Stimulated activated CD8-positive, alpha-beta memory T cell treated with anti-CD3 and anti-CD28 coated beads, Interleukin-12 subunit alpha, Interleukin-12 subunit beta, amount 100 ng/mL, for 1 hour (primary cell): ENCODE data around the gene EAPP.
"Not testable (repeated sequence)": the region's sequence is repeated elsewhere in the genome, so short reads cannot be mapped to it uniquely, and the experiment has no call there.

Experiments
- DNase-seq: peaks from one replicate; pipeline ENCODE4 v3.0.0-alpha.2; 2020; ENCODE audit warnings: low read depth

Gene EAPP

DNA sequence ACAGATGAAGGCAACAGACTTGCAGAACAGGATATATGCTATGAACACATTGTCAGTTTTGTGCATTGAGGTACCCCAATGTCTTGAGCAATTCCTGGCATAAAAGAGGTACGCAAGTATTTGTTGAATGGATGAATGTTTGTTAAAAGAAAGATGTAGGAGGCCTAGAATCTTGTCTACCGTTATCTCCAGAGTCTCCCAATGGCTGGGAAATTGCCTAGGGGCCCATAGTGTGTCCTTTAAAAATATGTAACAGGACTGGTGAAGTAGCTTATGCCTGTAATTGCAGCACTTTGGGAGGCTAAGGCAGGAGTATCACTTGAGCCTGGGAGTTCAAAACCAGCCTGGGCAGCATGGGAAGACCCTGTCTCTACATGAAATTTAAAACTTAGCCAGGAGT is 57.0 kb downstream of the EAPP start:
- no peak for DNase-seq

DNA sequence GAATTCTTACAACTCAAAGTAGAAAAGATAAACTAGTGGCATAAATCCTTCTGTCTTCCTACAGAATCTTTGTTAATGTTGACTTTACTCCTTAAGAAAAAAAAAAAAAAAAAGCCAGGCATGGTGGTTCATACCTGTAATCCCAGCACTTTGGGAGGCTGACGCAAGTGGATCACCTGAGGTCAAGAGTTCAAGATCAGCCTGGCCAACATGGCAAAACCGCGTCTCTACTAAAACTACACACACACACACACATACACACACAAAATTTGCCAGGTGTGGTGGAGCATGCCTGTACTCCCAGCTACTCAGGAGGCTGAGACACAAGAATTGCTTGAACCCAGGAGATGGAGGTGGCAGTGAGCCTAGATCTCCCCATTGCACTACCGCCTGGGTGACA is 59.8 kb downstream of the EAPP start:
- DNase-seq, result no peak

DNA sequence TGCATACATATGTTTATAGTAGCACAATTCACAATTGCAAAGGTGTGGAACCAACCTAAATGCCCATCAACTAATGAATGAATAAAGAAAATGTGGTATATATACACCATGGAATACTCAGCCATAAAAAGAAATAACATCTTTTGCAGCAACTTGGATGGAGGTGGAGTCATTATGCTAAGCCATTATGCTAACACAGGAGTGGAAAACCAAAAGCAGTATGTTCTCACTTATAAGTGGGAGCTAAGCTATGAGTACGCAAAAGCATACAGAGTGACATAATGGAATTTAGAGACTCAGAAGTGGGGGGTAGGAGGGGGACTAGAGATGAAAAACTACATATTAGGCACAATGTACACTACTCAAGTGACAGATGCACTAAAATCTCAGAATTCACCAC is 61.2 kb downstream of the EAPP start:
- no peak for DNase-seq

DNA sequence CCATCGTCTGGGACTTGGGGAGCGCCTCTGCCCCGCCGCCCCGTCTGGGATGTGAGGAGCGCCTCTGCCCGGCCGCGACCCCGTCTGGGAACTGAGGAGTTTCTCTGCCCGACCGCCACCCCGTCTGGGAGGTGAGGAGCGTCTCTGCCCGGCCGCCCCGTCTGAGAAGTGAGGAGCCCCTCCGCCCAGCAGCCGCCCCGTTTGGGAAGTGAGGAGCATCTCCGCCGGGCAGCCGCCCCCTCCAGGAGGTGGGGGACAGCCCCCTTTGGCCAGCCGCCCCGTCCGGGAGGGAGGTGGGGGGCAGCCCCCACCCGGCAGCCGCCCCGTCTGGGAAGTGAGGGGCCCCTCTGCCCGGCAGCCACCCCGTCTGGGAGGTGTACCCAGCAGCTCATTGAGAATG is 63.5 kb downstream of the EAPP start:
- DNase-seq, result not testable (repeated sequence)

DNA sequence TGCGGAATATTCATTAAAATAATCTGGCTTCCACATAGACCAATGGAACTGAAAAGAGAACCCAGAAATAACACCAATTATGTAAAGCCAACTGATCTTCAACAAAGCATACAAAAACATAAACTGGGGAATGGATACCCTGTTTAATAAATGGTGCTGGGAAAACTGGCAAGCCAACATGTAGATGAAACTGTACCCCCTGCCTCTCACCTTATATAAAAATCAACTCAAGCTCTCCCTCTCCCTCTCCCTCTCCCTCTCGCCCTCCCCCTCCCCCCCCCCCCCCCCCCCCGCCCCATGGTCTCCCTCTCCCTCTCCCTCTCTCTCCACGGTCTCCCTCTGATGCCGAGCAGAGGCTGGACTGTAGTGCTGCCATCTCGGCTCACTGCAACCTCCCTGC is 64.3 kb downstream of the EAPP start:
- DNase-seq, result no peak

DNA sequence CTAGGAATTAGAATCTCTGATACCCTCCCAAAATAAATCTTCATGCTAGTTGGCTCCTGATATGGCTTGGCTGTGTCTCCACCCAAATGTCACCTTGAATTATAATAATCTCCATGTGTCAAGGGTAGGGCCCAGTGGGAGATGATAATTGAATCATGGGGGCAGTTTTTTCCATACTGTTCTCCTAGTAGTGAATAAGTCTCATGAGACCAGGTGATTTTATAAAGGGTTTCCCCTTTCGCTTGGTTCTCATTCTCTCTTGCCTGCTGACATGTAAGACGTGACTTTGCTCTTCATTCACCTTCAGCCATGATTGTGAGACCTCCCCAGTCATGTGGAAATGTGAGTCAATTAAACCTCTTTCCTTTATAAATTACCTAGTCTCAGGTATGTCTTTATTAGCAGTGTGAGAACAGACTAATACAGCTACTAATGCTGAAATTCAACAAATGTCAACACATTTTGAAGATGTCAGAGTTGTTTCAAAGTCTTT is 65.3 kb downstream of the EAPP start:
- DNase-seq, result no peak

DNA sequence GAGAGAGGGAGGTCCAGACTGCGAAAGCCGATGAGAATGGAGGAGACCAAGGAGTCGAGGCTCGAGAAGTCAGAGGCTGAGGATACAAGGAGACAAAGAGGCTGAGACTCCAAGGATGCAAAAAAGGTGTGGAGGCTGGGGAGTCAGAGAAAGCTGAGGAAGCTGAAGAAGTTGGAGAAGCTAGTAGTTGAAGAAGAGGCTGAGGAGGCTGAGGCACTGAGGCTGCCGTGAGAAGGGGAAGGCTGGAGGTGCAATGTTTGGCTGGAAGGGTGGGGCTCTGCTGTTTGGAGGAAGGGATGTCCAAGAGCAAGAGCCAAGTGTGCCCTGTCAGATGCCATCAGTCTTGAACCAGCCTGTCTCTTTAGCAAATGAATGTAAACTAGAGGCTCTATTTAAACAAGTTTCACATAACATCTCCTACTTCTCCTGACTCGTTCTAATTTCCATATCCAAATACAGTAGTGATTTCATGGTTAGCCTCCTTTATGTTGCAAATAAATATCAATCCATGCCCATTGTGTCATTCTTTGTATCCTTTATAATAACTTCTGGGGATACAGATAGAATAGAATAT is 66.7 kb downstream of the EAPP start:
- no peak for DNase-seq

- DNase-seq, result no peak
Measured at GRCh38 chr14:34470319-34470718, 69.2 kb downstream of the EAPP start.

DNA sequence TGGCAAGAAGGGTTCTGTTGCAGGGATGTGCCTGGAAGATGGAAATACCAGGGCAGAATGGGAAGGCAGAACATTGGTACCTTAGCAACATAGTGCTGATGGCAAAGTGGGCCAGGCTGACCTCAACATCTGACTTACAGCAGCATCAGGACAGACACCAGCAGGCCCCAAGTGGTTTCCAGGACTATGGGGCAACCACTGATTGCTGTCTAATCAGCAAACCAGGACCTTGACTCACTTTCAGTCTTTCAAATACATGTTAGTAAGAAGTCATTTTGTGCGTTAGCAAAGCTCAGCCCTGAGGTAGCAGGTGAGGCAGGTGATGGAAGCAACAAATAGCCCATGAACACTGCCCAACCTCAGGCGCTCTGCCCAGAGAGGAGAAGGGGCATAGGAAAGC is 72.8 kb downstream of the EAPP start:
- DNase-seq, result no peak
